ENCODE data around the gene RAB28.

Gene RAB28

DNA sequence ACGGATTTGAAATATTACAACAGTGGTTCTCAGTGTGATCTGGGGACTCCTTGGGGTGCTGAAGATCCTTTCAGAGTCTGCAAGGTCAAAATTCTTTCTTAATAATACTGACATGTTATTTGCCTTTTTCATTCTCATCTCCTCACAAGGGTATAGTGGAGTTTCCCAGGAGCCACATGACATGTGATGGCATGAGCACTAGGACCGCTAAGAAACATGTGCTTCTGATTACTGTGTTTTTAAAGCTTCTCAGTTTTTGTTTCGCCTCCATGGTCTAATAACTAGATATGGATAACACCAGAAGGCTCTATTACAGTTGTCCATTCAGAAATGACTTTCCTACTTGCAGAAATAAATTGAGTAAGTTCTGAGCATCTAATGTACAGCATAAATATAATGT, 156.1 kb downstream of the RAB28 start:
- DNase-seq (ENCODE audit: extremely low read depth, low read depth), result peak; percentile 21

DNA sequence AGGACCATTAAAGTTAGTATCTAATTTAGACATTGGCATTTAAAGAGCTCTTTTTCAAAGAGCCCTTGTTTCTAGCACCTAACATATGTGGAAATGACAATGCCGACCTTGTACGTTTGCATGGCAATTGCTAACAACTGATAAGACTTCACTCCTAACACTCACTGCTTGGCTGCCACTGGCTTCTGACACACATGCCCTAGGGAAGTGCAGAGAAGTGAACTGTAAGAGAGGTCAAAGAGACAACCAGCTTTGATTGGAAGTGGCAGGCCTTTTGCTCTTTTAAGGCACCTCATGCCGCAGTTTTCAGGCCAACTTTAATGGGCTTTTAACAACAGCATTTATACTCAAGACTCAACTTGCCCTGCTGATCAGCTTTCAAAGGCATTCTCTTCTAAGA, 158.4 kb downstream of the RAB28 start:
- TF ChIP-seq, protein P1, sequence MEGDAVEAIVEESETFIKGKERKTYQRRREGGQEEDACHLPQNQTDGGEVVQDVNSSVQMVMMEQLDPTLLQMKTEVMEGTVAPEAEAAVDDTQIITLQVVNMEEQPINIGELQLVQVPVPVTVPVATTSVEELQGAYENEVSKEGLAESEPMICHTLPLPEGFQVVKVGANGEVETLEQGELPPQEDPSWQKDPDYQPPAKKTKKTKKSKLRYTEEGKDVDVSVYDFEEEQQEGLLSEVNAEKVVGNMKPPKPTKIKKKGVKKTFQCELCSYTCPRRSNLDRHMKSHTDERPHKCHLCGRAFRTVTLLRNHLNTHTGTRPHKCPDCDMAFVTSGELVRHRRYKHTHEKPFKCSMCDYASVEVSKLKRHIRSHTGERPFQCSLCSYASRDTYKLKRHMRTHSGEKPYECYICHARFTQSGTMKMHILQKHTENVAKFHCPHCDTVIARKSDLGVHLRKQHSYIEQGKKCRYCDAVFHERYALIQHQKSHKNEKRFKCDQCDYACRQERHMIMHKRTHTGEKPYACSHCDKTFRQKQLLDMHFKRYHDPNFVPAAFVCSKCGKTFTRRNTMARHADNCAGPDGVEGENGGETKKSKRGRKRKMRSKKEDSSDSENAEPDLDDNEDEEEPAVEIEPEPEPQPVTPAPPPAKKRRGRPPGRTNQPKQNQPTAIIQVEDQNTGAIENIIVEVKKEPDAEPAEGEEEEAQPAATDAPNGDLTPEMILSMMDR (IDR thresholded peaks at IDR 0.05; ENCODE audit: low read depth, low read length, missing control alignments), result no peak
- no peak overlapping the region for H3K4me3 ChIP-seq (replicated peaks; ENCODE audit: low read depth, low read length)
- DNase-seq (ENCODE audit: extremely low read depth, low read depth), result no peak

More for the DNA sequence above, 156.1 kb downstream of the RAB28 start:
- H3K4me3 ChIP-seq (replicated peaks; ENCODE audit: low read depth, low read length), result no peak overlapping the region
- TF ChIP-seq, protein P1 (IDR thresholded peaks at IDR 0.05; ENCODE audit: low read depth, low read length, missing control alignments), result no peak

GRCh38 chr4:13323921-13324320, 160.2 kb downstream of the RAB28 start:
- DNase-seq (ENCODE audit: extremely low read depth, low read depth), result no peak
- no peak overlapping the region for H3K4me3 ChIP-seq (replicated peaks; ENCODE audit: low read depth, low read length)
- TF ChIP-seq, protein P1 (IDR thresholded peaks at IDR 0.05; ENCODE audit: low read depth, low read length, missing control alignments), result no peak

DNA sequence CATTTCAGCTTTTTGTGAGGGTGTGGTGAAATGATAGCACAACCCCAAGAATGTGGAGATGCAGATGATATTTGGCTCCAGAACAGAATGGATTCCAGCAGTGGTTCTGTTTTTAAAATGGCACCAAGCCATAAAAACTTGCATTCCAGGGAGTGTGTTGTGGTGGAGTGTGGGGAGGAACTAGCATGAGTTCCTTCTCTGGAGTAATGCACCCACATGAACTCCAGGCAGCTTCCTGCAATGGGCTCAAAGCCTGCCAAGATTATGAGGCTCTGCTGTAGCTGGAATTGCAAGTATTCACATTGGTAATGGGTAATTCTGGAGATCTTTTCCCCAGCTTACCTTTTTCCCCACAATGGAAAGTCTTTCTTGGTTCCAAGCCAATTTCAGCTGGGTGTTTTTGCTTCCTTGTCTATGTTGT, 161.4 kb downstream of the RAB28 start:
- H3K4me3 ChIP-seq (replicated peaks; ENCODE audit: low read depth, low read length), result no peak overlapping the region
- TF ChIP-seq, protein P1 (IDR thresholded peaks at IDR 0.05; ENCODE audit: low read depth, low read length, missing control alignments), result no peak
- peak; percentile 70 for DNase-seq (ENCODE audit: extremely low read depth, low read depth)
